Colonic mucosa (tissue), 4 donors: ENCODE data around the gene HOXA11. TPM values are rescaled to one million over a fixed set of nuclear protein-coding genes. Genes with fewer than 3 reads are reported as not detected.

Source experiments
- DNase-seq: peaks from one replicate; pipeline ENCODE4 v3.0.0-alpha.2; 2020
- H3K27ac ChIP-seq: fragments of 200-600 bp; one replicate; pipeline ENCODE4 v1.8.0; 2021
- H3K27me3 ChIP-seq: fragments of 200-600 bp; one replicate; pipeline ENCODE4 v1.8.0; 2021
- H3K36me3 ChIP-seq: fragments of 200-600 bp; one replicate; pipeline ENCODE4 v1.8.0; 2021
- H3K4me1 ChIP-seq: fragments of 200-600 bp; one replicate; pipeline ENCODE4 v1.8.0; 2021; ENCODE audit warnings: mild to moderate bottlenecking
- H3K4me3 ChIP-seq: fragments of 200-600 bp; one replicate; pipeline ENCODE4 v1.8.0; 2021
- H3K9ac ChIP-seq, 2 donors: one replicate each; pipeline ENCODE4 v1.7.0; 2013; ENCODE audit warnings: control low read depth in 2 of 2, low read depth in 2 of 2, low read length in 2 of 2
- H3K9me3 ChIP-seq: fragments of 200-600 bp; one replicate; pipeline ENCODE4 v1.8.0; 2021
- intact Hi-C: fragments of 100-400 bp; cut with DNase I; formaldehyde crosslinking; loops from one replicate; pipeline ENCODE4 v1.14.1; 2022
- total RNA-seq, 2 donors: library from RNA; stranded (reverse); fragmentation: NEBNext Ultra II Directional in 1 of 2; extraction: Animal tissue kit (Norgen Biotek cat#: 25700) in 1 of 2; gene quantifications; one replicate each; pipeline ENCODE4 v1.2.1, GENCODE V29; 2021
- TF ChIP-seq, protein P1 (sequence below): fragments of 200-600 bp; IDR thresholded peaks from one replicate; pipeline ENCODE4 v1.8.0; 2022; ENCODE audit warnings: antibody characterized with exemption, mild to moderate bottlenecking
- donor health status: healthy.
- donor health status: DM: no; HTN: no; CAD: no.
- donor health status: DM: no; HTN: no; CAD: no.

Gene HOXA11
- total RNA-seq, 2 donors from 2014 or later, result 2.9 to 3.7 TPM

DNA sequence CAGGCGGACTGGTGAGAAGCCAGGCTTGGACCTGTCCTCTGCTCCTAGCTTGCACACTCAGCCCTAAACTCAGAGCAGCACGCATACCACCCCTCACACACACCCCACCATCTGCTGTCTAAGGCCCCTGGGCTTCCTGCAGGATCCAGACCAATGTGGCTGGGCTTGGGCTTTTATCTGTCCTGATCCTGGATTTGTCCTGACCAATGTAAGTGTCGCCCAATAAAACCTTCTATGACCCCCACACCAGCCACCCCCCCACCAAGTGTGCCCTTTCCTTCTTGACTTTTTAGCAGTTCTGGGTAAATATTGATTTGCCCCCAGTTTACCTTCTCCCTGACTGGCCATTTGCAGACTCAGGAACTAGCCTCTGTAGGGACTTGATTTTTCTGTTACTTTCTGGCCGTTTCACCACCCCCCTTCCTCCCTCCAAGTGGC is 16.6 kb upstream of the HOXA11 start:
- Histone ChIP-seq H3K27me3 (peaks cover 4% of the 10 kb centered on the region), H3K4me1 (no peaks in the 10 kb centered on the region), H3K9me3 (no peaks in the 10 kb centered on the region), H3K4me3 (peak overlapping the region; percentile 32), H3K9ac (peak overlapping the region; percentile 51 to 93), H3K36me3 (no peaks in the 10 kb centered on the region), H3K27ac (peak overlapping the region; percentile 92)
- TF ChIP-seq, protein P1, sequence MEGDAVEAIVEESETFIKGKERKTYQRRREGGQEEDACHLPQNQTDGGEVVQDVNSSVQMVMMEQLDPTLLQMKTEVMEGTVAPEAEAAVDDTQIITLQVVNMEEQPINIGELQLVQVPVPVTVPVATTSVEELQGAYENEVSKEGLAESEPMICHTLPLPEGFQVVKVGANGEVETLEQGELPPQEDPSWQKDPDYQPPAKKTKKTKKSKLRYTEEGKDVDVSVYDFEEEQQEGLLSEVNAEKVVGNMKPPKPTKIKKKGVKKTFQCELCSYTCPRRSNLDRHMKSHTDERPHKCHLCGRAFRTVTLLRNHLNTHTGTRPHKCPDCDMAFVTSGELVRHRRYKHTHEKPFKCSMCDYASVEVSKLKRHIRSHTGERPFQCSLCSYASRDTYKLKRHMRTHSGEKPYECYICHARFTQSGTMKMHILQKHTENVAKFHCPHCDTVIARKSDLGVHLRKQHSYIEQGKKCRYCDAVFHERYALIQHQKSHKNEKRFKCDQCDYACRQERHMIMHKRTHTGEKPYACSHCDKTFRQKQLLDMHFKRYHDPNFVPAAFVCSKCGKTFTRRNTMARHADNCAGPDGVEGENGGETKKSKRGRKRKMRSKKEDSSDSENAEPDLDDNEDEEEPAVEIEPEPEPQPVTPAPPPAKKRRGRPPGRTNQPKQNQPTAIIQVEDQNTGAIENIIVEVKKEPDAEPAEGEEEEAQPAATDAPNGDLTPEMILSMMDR, result no peak
- DNase-seq, result peak; percentile 57
- intact Hi-C loops, result no loop called here

DNA sequence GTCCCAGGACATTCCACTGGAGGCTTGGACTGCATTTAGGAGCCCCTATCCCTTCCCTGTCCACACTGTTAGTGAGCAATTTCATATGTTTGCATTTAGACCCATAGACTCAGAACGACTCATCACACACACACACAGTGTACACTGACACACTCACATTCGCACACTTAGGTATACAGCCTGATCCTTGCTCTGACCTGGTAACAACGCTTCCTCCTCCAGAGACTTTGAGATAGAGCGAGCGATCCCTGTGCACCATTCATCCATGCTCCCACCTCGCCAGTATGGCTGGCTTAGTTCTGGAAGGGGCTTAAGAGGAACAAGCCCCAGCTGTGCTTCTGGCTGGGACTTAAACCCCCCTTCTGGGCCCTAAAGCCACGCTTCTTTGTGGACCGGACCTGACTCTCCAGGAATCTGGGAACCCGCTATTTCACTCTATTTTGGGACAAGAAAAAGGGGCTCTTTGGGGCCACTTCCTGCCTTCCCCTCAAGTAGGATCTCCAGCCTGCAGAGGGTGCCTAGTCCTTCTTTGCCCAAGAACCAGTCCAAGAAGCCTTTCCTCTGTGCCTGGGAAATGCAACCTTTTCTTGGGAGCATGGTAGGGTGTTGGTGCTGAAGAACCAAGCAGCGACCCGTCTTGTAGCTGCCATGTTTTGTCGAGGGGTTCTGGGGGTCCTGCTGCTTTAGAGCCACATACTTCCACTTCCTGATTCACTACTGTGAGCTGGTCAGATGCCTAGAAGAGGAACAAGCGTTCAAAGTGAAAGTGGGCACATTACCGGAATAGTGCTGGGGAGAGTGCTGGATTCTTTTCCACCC is 15.9 kb upstream of the HOXA11 start:
- H3K9me3 ChIP-seq, result no peaks in the 10 kb centered on the region
- H3K36me3 ChIP-seq, result no peaks in the 10 kb centered on the region
- intact Hi-C loops, result no loop called here
- peak overlapping the region; percentile 51 to 93 for H3K9ac ChIP-seq
- H3K27ac ChIP-seq, result peak overlapping the region; percentile 92
- H3K4me3 ChIP-seq, result peak overlapping the region; percentile 32
- peak; percentile 39 for DNase-seq
- no peaks in the 10 kb centered on the region for H3K4me1 ChIP-seq
- TF ChIP-seq, protein P1, result no peak
- peaks cover 4% of the 10 kb centered on the region for H3K27me3 ChIP-seq

DNA sequence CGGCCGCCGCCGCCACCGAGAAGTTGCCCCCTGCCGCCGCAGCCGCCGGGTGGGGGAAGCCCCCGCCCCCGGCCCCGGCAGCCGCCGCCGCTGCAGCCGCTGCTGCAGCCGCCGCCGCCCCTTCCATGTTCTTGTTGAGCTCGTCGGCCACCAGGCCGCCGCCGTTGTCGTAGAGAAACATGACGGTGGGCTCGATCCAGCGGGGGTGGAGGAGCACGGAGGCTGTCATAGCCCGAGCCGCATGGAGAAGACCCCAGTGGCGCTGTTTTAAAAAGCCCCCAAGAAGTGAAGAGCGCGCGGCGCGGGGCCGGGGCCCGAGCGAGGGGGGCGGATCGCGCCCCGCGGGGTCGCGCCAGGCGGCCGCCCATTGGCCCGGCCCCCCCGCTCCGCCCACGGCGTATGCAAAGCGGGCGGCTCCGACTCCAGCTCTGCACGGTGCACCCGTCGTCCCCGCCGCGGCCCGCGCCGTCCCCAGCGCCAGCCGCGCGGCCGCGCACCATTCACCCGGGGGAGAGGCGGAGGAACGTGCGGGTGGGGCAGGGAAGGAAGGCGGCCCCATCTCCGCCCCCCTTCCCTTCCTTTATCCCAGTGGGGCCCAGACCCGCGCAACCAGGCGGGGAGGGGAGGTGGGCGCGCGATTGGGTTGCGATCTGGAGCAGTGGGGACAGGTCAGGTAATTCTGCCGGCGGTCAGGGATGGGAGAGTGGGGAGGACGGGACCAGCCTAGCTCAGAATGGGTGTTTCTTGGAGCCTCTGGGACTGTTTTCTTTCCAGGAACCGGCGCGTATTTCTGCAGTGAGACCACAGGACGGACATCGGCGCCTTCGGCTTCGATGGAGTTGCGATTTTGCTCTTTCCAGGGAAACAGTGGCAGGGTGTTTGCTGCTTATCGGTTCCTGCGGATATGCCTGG is 15.1 kb upstream of the HOXA11 start, which contains the start of gene HOXA13:
Gene HOXA13, minus strand, starts transcription at position 243 of the 912 bp plus-strand sequence. Its CDS starts 14 bp downstream, at position 229.
- Histone ChIP-seq H3K27me3 (peaks cover 4% of the 10 kb centered on the region), H3K9ac (peak within 1 kb of the TSS; percentile 70 to 95), H3K4me3 (peak within 1 kb of the TSS; percentile 68), H3K9me3 (no peaks in the 10 kb centered on the region), H3K4me1 (no peaks in the 10 kb centered on the region), H3K27ac (peak within 1 kb of the TSS; percentile 92), H3K36me3 (no peaks in the 10 kb centered on the region)
- intact Hi-C loops, result loop anchor here (10.0 kb wide), 2 partner anchors 545 to 895 kb away; partner anchors contain the start of gene TAX1BP1
- peak; percentile 87 for DNase-seq
- TF ChIP-seq, protein P1, result no peak

DNA sequence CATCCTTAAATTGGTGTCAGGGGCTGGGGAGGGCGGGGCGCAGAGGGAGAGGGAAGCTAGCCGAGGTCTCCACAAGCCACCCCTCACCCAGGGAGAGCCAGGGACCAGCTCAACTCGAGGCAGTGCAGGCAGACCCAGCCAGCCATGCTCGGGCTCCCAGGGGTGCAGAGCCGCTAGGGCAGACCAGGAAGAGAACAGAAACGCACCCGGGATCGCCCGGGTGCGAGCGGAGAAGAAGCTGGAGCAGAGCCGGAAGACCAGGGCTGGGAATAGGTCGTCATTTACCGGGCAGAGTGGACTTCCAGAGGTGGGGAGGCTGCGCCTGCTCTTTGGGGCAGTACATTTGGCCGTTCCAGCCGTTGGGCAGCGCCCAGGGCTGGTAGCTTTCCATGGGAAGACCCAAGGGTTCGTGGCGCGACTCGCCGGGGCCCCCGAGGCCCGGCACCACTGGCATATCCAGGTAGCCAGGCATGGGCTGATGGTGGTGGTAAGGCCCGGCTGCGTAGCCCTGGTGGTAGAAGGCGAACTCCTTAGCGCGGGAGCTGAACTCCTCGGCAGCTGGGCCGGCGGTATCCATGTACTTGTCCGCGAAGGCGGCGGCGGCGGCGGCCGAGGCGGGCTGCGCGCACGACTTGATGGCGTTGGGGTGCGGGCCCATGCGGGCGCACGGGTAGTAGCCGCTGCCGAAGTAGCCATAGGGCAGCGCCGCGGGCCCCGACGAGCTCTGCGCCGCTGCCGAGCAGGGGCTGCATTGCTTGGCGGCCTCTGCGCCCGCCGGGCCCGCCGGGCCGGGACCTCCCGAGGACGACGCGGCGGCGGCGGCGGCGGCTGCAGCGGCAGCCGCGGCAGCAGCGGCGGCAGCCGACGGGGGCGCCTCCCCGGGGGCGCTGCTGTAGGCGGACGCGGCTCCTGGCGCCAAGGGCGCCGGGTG is 14.1 kb upstream of the HOXA11 start:
- Histone ChIP-seq H3K27ac (peak overlapping the region; percentile 75), H3K4me3 (peak overlapping the region; percentile 68), H3K4me1 (no peaks in the 10 kb centered on the region), H3K9me3 (no peaks in the 10 kb centered on the region), H3K27me3 (peaks cover 4% of the 10 kb centered on the region), H3K9ac (peak overlapping the region; percentile 70 to 95), H3K36me3 (no peaks in the 10 kb centered on the region)
- intact Hi-C loops, result loop anchor here (10.0 kb wide), 2 partner anchors 546 to 896 kb away; partner anchors contain the start of gene TAX1BP1
- DNase-seq, result peak; percentile 39
- TF ChIP-seq, protein P1, result no peak
